ENCODE data around the gene CA4. TPM values are rescaled to one million over a fixed set of nuclear protein-coding genes. Genes with fewer than 3 reads are reported as not detected.

Gene CA4
- total and polyA plus RNA-seq, 9 of the 15 experiments (the other 6 are each of a cell fraction or from before 2014, with no cell fraction given): 0.13 TPM; not detected in 7

- TF ChIP-seq ARID2 (IDR thresholded peaks at IDR 0.05) (no peak), ZNF589 (CRISPR knock-in tag; IDR thresholded peaks at IDR 0.05; ENCODE audit: low read depth) (no peak), CTCFL (IDR thresholded peaks at IDR 0.05; ENCODE audit: borderline replicate concordance, insufficient read depth, low read depth, low read length, poor library complexity, severe bottlenecking) (peak; percentile 89), ZNF347 (CRISPR knock-in tag; IDR thresholded peaks at IDR 0.05; ENCODE audit: low read depth) (no peak), ELF1 (tag; IDR thresholded peaks at IDR 0.05) (no peak), ZBTB12 (CRISPR knock-in tag; IDR thresholded peaks at IDR 0.05) (no peak), ZBTB9 (CRISPR knock-in tag; IDR thresholded peaks at IDR 0.05) (no peak), ZNF583 (CRISPR knock-in tag; IDR thresholded peaks at IDR 0.05) (no peak), CBFA2T3 (IDR thresholded peaks at IDR 0.05) (no peak), RB1 (IDR thresholded peaks at IDR 0.05; ENCODE audit: low read depth) (no peak), USF2 (CRISPR knock-in tag; IDR thresholded peaks at IDR 0.05) (no peak), GATAD2A (IDR thresholded peaks at IDR 0.05) (no peak), ZFP36 (IDR thresholded peaks at IDR 0.05; ENCODE audit: low read depth, low read length, partially characterized antibody) (peak; percentile 22), L3MBTL2 (IDR thresholded peaks at IDR 0.05) (peak; percentile 74), DNMT1 (IDR thresholded peaks at IDR 0.05) (no peak), CTBP1 (IDR thresholded peaks at IDR 0.05; ENCODE audit: borderline replicate concordance) (peak; percentile 57; the same call in 1 of the 2 replicates), MITF (IDR thresholded peaks at IDR 0.05) (no peak), THAP12 (CRISPR knock-in tag; IDR thresholded peaks at IDR 0.05) (no peak)
These were observed 13.5 kb downstream of the CA4 start (continued) for GRCh38 chr17:60163108-60163784.
